Measurements from ENCODE around the gene MTHFSD. TPM values are rescaled to one million over a fixed set of nuclear protein-coding genes. Genes with fewer than 3 reads are reported as not detected.

MTHFSD gene
- total RNA-seq, 1 donor from 2014 or later = 8.1 TPM

GRCh38 chr16:86528061-86528929 is 26.7 kb downstream of the MTHFSD start:
- Mint-ChIP-seq H3K27me3 (ENCODE audit: low read depth) (peaks cover 37% of the 10 kb centered on the region), H3K36me3 (ENCODE audit: low read depth) (peaks cover 2% of the 10 kb centered on the region), H3K9me3 (ENCODE audit: low read depth) (no peaks in the 10 kb centered on the region), H3K4me1 (ENCODE audit: low read depth) (no peaks in the 10 kb centered on the region), H3K27ac (ENCODE audit: unreplicated experiment) (no peak overlapping the region), H3K4me3 (ENCODE audit: unreplicated experiment) (no peak overlapping the region)
- peak; percentile 60 for DNase-seq (ENCODE audit: low spot score)
- TF ChIP-seq, protein P1, sequence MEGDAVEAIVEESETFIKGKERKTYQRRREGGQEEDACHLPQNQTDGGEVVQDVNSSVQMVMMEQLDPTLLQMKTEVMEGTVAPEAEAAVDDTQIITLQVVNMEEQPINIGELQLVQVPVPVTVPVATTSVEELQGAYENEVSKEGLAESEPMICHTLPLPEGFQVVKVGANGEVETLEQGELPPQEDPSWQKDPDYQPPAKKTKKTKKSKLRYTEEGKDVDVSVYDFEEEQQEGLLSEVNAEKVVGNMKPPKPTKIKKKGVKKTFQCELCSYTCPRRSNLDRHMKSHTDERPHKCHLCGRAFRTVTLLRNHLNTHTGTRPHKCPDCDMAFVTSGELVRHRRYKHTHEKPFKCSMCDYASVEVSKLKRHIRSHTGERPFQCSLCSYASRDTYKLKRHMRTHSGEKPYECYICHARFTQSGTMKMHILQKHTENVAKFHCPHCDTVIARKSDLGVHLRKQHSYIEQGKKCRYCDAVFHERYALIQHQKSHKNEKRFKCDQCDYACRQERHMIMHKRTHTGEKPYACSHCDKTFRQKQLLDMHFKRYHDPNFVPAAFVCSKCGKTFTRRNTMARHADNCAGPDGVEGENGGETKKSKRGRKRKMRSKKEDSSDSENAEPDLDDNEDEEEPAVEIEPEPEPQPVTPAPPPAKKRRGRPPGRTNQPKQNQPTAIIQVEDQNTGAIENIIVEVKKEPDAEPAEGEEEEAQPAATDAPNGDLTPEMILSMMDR (IDR thresholded peaks at IDR 0.05) = no peak

DNA sequence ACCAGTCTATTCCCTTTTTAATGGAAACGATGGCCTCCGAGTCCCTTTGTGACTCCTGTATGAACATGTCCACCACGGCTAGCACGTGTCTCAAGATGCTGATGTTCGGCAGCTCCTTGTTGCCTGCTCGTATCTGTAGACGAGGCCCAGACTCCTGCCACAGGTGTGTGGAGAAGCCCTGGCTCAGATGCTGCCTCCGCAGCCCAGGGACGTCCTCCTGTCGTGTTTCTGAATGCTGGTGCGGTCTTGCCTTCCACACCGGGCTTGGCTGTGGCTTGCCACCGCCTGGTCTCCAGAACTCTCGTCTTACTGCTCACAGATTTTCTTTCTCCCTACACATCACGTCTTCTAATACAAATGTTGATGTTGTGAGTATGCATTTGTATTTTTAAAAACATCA is 27.7 kb downstream of the MTHFSD start:
- TF ChIP-seq, protein P1 (IDR thresholded peaks at IDR 0.05) = no peak
- Mint-ChIP-seq H3K27ac (ENCODE audit: unreplicated experiment) (no peak overlapping the region), H3K4me3 (ENCODE audit: unreplicated experiment) (no peak overlapping the region), H3K4me1 (ENCODE audit: low read depth) (no peaks in the 10 kb centered on the region), H3K27me3 (ENCODE audit: low read depth) (peaks cover 42% of the 10 kb centered on the region), H3K36me3 (ENCODE audit: low read depth) (peaks cover 2% of the 10 kb centered on the region), H3K9me3 (ENCODE audit: low read depth) (no peaks in the 10 kb centered on the region)
- no peak for DNase-seq (ENCODE audit: low spot score)

- no peak overlapping the region for H3K4me3 Mint-ChIP-seq (ENCODE audit: unreplicated experiment)
- H3K36me3 Mint-ChIP-seq (ENCODE audit: low read depth) = peaks cover 2% of the 10 kb centered on the region
- H3K27ac Mint-ChIP-seq (ENCODE audit: unreplicated experiment) = no peak overlapping the region
- no peaks in the 10 kb centered on the region for H3K4me1 Mint-ChIP-seq (ENCODE audit: low read depth)
- H3K9me3 Mint-ChIP-seq (ENCODE audit: low read depth) = no peaks in the 10 kb centered on the region
- no peak for DNase-seq (ENCODE audit: low spot score)
- TF ChIP-seq, protein P1 (IDR thresholded peaks at IDR 0.05) = no peak
- peaks cover 57% of the 10 kb centered on the region for H3K27me3 Mint-ChIP-seq (ENCODE audit: low read depth)
Measured at GRCh38 chr16:86525696-86526095, 29.3 kb downstream of the MTHFSD start.

GRCh38 chr16:86524029-86524428 is 31.0 kb downstream of the MTHFSD start:
- peaks cover 2% of the 10 kb centered on the region for H3K36me3 Mint-ChIP-seq (ENCODE audit: low read depth)
- no peak overlapping the region for H3K27ac Mint-ChIP-seq (ENCODE audit: unreplicated experiment)
- peaks cover 3% of the 10 kb centered on the region for H3K4me1 Mint-ChIP-seq (ENCODE audit: low read depth)
- DNase-seq (ENCODE audit: low spot score) = no peak
- H3K27me3 Mint-ChIP-seq (ENCODE audit: low read depth) = peaks cover 59% of the 10 kb centered on the region
- TF ChIP-seq, protein P1 (IDR thresholded peaks at IDR 0.05) = no peak
- no peaks in the 10 kb centered on the region for H3K9me3 Mint-ChIP-seq (ENCODE audit: low read depth)
- no peak overlapping the region for H3K4me3 Mint-ChIP-seq (ENCODE audit: unreplicated experiment)

- Mint-ChIP-seq H3K9me3 (ENCODE audit: low read depth) (no peaks in the 10 kb centered on the region), H3K4me1 (ENCODE audit: low read depth) (peaks cover 3% of the 10 kb centered on the region)
- no peak for DNase-seq (ENCODE audit: low spot score)
Measured at GRCh38 chr16:86523166-86523740, 31.8 kb downstream of the MTHFSD start.

More at GRCh38 chr16:86523166-86523740, 31.8 kb downstream of the MTHFSD start:
- peaks cover 65% of the 10 kb centered on the region for H3K27me3 Mint-ChIP-seq (ENCODE audit: low read depth)
- H3K27ac Mint-ChIP-seq (ENCODE audit: unreplicated experiment) = no peak overlapping the region
- TF ChIP-seq, protein P1 (IDR thresholded peaks at IDR 0.05) = no peak
- peaks cover 2% of the 10 kb centered on the region for H3K36me3 Mint-ChIP-seq (ENCODE audit: low read depth)
- H3K4me3 Mint-ChIP-seq (ENCODE audit: unreplicated experiment) = no peak overlapping the region
